G401 (cell line): ENCODE measurements around the gene NPHP4. TPM values are rescaled to one million over a fixed set of nuclear protein-coding genes. Genes with fewer than 3 reads are reported as not detected.
"Not testable (repeated sequence)": the region's sequence is repeated elsewhere in the genome, so short reads cannot be mapped to it uniquely, and the experiment has no call there.

Experiments
- DNase-seq: peaks from one replicate; pipeline ENCODE4 v3.0.0-alpha.2; 2015; ENCODE audit warnings: low spot score
- in situ Hi-C: cut with HindIII; loops from 2 replicates; pipeline ENCODE4 v1.10.0; 2016; ENCODE audit warnings: low sequenced_read_pairs, mixed read lengths
- total RNA-seq: library from RNA; depleted of rRNA; stranded (reverse); fragments of >200 nt; shearing (Covaris generic); gene quantifications from 2 replicates; pipeline ENCODE4 v1.2.3, GENCODE V29; 2014

NPHP4 gene
- total RNA-seq, 1 experiment from 2014 or later, result 7.6 TPM

DNA sequence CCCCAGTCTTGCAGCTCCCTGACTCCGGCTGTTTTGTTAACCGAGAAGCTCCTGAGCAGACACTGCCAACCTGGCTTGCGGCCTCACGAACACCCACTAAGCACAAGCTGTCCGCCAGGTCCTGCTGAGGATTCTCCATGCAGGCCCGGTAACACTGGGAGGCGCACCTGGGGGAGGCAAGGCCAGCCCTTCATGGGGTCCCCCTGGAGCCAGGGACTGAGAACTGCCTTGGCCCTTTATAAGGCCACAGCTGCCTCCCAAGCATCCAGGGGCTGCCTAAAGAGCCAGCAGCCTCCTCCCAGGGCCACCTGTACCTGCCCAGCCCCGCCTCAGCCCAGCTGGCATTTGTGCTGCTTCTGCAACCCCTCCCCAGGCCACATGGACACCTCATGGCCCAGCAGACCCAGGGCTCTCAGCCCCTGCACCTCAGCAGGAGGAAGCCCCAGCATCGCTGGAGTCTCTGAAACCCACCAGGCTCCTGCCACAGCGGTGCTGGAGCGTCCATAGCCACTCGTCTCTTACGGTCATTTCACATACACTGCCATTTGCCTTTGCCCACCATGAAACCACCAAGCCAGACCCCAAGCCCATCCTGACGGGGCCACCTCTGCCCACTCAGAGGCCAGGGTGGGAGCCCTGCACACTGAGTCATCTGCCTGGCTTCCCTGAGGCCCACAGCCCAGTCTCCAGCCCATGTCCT is 82.5 kb downstream of the NPHP4 start:
- peak; percentile 70 for DNase-seq

DNA sequence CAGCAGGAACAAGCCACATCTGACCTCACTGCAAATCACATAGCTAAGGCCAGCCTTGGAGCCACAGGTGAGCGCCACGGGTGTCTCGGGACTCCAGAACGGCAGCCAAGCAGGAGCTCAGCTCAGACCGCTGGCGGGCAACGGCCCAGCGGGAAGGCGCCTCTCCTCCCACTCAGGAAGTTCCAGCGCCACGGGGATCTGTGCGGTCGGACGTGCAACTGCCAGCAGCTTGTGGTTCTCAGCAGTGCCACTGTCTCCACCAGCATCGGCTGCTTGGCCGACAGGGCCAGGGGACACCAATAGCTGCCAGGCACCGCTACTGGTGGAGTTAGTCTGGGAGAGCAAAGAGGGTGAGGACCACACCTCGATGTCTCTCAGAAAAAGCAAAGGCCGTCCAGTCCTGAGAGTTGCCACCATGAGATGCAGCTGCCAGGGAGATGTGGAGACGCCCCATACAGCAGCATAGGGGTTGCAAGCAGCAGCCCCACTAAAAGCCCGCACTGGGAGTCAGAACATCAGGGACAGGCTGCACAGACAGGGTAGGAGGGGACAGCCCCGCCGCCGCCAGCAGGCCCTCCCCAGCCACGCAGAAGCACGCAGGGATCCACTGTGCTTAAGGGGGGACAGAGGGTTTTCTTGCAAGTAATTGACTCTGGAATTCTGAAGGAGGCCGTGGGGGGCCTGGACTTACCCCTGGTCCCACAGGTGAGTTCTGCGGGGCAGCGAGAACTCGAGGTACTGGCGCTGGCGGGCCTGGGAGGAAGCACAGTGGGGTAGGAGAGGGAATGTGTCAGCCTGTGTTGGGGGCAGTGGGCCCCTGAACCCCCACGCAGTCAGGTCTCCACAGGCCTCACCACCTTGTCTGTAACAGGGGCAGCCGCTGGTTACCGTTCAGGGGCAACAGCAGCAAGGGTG is 83.5 kb downstream of the NPHP4 start:
- in situ Hi-C loops, result no loop called here
- DNase-seq, result peak; percentile 29

More for the DNA sequence above, 82.5 kb downstream of the NPHP4 start:
- in situ Hi-C loops, result no loop called here

DNA sequence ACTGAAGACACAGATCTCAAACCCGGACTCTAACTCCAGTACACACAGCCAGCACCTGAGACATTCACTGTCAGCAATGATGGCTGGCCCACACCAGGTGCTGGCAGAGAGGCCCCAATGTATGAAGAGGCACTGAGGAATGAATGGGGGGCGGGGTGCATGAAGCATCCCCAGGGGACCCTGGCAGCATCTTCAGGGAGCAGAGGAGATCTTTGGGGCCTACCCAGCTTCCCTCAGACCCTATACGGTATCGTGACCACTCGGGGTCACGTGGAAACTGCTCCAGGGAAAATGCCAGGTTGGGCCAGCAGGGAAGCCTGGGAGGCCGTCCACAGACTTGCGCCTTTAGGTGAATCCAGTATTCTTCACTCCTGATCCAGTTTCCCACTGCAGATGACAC is 84.3 kb downstream of the NPHP4 start:
- no peak for DNase-seq
- in situ Hi-C loops, result no loop called here

DNA sequence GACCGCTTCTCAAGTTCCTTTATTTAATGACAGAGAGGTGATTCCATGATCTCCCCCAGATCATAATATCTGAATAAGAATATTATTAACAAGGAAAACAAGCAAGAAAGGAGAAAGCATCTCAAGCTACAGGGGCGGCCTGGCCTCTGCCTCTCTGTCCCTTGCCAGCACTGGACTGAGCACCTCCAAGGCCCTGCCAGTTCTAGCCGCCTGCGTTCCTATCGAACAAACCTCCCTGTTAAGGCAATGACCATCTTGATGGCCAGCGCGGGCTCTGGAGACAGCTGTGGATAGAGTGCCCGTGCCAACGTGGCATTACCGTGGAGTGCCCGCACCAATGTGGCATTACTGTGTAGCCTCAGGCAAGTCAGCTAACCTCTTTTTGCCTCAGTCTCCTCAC is 84.8 kb downstream of the NPHP4 start:
- in situ Hi-C loops, result no loop called here
- no peak for DNase-seq

DNA sequence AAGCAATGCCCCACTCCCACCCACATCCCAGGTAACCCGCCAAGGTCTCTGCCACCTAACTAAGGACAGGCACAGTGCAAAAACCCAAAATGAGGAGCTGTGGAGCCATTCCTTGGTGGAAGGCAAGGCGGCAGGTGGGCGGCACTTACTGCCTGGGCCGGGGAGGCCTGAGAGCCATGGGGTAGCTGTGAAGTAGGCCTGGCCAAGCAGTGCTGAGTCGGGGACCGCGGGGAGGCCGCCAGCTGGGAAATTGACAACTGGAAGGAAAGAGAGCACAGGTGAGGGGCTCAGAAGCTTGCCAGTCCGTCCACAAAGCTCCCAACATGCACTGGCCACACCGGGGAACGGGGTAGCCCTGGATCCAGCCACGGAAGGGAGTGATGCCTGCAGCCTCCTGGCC is 85.3 kb downstream of the NPHP4 start:
- in situ Hi-C loops, result no loop called here
- DNase-seq, result no peak

DNA sequence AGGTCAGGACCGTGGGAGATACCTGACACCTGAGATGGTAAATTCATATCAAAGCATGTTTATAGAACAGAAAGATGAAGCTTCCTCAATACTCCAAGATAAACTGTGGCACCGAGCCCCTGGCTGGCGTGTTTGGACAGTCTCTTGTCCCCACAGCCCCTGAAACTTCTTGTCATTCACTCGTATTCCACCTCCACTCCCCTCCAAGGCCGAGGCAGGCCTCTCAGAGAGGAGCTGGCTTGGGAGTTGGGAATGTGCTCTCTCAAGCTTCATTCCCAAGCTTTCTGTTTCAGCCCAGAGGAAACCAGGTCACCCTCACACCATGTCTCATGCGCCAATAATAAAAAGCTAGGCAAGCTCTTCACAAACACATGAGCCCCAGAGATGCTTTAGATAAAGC is 86.1 kb downstream of the NPHP4 start:
- in situ Hi-C loops, result no loop called here
- DNase-seq, result no peak

DNA sequence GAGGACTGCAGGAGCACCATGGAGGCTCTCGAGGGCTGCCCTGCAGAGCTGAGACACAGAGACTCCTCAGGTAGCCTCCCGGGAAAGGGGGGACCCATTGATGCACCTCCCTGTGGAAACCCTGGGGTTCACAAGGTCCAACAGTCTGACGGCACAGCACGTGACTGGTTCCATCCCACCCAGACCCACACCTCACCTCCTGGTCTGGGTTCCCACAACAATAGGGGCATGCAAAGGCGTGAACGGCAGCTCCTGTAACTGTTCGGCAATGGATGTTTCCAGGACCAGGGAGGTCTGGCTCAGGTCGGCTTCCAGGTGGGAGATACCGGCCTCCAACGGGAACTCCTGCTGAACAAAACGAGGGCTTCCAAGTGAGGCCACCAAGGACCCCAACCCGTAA is 86.8 kb downstream of the NPHP4 start:
- in situ Hi-C loops, result no loop called here
- DNase-seq, result no peak

DNA sequence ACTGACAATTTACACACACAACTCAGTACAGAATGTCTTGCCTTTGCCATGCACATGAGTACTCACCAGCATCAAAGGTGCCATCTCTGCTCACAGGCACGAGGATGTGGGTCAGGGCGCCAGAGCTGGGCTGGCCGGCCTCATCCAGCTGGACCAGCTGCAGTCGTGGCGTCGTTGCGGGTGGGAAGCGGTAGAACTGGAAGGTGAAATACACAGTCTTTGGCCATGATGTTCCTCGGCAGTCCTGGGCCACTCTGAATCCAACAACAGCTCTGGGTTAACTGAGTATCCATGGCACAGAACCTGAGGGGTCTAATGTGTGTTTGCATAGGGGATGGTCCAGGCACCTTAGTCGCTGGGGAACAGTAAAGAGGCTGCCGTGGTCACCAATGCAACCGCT is 87.7 kb downstream of the NPHP4 start:
- in situ Hi-C loops, result no loop called here

DNA sequence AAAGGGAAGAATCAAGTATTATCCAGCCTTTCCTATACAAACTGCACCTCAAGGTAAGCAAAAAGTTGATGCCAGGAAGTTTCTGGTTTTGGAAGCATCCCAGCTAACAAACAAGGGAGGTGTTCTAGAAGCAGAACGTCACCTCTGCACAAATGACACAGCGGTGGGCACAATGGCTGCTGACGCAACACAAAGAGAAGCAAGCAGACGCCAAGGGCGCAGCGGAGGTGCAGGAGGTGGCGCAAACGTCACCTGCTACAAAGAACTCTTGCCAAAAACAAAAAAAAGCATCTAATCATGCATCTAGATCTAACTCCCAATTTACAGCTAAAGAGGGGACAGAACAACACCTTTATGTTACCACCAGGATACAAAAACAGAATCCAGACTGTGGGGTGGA is 88.5 kb downstream of the NPHP4 start:
- no peak for DNase-seq
- in situ Hi-C loops, result no loop called here

More for the DNA sequence above, 87.7 kb downstream of the NPHP4 start:
- no peak for DNase-seq

DNA sequence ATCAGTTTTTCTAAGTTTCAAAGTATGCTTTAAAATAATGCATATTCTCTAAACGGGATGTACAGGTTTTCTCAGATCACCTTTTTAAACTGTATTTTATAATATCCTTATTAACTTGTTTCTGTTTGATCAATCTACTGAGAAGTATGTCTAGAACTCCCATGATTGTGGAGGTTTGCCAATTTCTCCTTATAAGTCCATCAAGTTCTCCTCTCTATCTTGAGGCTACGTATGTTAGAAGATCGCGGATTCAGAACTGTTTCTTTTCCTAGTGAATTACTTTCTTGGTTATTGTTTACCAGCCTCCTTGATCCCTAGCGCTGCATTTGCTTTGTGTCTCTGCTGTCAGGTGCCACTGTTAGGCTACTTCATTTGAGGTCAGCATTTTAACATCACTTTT is 89.2 kb downstream of the NPHP4 start:
- DNase-seq, result no peak
- in situ Hi-C loops, result no loop called here

DNA sequence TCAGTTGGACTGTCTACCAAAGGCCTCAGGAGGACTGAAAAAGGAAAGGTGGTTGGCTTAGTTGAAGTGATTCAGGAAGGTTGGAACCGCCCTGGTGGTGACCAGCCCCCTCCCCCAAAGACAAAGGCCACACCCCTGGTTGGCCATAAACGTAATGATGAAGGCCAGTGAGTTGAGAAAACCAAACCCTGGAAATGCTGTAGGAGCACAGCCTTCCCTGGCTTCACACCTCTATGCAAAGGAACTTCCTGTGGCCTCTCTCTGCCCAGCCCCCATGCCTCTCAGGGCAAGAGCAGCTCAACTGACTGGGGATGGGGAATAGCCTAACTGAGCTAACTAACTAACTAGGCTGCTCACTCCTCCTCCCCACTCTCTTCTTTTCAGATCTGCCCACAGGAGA is 90.4 kb downstream of the NPHP4 start:
- in situ Hi-C loops, result no loop called here
- DNase-seq, result no peak

DNA sequence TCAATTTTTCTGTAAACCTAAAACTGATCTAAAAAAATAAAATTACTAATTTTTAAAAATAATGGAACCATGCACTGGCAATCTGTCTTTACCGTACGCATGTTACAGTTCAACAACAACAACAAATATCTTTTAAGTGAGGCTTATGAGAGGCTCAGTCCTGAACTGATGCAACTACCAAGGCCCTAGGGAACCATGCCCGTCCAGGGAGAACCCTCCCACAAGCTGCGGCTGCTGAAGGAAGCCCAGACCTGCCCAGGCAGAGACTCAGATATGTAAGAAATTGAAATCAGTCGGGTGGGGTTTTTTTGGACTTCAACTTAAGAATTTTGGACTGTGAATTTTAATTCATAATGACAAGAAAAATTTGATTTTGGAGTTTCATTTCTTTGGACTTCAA is 91.1 kb downstream of the NPHP4 start:
- DNase-seq, result no peak
- in situ Hi-C loops, result no loop called here

DNA sequence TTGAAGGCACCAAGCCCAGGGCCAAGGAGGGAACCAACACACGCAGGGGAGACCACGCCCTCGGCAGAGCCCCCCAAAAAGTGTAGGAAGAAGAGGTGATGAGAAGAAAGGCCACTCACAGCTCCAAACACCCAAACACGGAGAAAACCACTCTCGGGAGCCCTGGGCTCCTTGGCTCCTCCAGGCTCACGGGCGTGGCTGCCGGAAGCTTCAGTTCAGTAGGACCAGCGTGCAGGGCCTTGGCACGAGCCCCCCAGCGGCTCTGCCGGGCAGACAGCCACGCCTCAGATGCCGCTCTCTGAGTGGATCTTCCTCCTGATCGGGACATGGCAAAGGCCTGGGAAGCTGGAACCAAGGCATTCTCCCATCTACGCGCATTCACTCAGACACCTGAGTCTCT is 94.0 kb downstream of the NPHP4 start:
- in situ Hi-C loops, result no loop called here
- DNase-seq, result no peak

DNA sequence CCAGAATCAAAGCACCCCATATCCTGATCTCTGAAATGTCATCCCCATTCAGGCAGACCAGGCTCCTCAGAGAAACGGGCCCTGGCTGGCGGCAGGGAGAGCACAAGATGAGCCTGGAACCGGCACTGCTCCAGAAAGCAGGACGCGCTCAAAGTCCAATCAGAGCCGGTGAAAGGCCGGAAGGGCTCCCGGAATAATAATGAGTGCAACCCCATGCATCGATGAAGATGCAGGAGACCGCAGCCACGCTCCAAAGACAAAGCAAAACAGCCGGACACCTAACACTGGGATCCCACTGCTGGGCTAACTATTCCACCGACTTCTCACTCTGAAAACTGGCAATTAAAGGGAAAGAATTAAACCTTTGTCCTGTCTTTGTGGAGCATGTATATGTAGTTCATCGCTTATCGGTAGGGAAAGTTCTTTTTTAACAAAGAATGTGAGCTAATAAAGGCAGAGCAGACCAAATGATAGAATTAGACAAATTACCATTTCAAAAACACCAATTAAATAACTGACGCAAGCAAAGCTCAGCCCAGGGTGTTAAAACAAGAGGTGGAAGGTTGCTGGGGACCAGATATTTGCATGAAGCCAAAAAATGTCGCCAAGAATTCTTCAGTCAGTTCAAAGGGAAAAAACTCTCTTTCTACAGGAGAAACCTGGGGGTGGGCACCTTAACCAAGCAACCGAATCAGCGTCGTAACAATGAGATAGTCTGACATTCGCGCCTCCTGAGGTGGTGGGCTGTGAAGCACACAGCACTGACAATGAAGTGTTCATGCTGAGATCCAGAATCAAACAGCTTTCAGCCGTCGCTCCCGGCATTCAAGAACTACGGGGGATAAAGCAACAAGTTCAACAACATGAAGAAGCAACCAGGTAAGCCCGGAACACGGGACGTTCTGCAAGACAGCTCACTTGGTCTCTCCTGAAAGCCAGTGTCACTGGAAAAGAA is 95.2 kb downstream of the NPHP4 start:
- in situ Hi-C loops, result no loop called here
- DNase-seq, result peak; percentile 19

DNA sequence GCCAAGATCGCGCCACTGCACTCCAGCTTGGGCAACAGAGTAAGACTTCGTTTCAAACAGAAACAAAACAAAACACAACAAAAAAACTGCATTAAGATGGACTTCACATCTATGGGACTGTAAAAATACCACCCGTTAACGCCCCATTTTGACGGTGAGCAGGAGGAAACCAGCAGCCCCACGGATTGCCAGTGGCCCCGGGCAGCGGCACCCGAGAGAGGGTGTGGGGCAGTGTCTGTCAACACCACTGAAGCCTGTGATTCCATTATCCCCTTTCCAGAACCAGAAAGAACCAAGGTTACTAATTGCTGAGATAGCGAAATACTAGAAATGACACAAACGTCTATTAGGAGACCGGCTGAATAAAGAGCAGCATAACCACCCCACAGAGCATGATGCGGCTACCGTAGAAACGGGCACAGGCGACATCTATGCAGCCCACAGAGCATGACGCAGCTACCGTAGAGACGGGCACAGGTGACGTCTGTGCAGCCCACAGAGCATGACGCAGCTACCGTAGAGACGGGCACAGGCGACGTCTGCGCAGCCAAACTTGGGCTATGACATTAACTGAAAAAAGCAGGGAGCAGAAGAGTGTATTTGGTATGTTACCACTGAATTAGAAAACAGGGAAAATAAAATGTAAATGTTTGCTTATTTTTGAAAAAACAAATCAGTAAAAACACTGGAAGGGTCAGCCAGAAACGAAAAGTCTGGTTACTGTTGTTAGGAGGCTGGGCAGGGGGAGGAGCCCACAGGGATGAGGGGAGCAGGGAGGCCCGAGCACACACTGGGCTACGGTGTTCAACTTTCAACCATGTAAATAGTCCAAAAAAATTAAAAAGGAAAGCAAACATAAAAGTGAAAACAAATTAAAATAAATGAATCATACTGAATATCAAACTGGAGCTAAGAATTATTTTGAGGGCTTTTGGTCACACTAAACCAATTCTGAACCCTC is 96.5 kb downstream of the NPHP4 start:
- in situ Hi-C loops, result no loop called here
- DNase-seq, result no peak

DNA sequence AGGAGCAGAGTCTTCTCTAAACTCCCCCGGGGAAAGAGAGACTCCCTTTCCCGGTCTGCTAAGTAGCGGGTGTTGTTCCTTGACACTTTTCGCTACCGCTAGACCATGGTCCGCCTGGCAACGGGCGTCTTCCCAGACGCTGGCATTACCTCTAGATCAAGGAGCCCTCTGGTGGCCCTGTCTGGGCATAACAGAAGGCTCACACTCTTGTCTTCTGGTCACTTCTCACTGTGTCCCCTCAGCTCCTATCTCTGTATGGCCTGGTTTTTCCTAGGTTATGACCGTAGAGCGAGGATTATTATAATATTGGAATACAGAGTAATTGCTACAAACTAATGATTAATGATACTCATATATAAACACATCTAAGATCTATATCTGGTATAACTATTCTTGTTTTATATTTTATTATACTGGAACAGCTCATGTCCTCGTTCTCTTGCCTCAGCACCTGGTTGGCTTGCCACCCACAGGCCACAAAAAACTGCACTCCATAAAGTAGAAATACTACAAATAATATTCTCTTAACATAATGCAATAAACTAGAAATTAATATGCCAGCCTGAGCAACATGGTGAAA is 98.4 kb downstream of the NPHP4 start:
- in situ Hi-C loops, DNase-seq: not testable (repeated sequence)

DNA sequence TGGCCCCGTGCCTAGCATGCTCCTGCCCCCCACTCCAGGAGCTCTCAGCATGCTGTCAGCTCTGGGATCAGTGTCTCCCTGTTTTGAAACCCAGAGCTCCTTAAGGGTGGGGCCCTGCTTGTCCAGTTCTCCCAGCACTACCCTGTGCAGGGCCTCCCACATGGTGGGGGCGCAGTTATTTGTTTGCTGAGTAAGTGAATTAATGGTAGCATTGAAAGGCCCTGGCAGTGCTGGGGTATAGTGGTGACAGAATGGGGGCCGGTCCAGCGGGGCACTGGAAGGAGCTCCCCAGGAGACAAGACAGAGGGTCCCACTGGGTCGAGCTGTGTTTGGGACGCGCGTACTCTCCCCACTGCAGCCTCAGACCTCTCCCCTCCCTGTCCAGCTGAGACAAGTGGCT is 99.9 kb downstream of the NPHP4 start:
- DNase-seq, result no peak
- in situ Hi-C loops, result no loop called here

DNA sequence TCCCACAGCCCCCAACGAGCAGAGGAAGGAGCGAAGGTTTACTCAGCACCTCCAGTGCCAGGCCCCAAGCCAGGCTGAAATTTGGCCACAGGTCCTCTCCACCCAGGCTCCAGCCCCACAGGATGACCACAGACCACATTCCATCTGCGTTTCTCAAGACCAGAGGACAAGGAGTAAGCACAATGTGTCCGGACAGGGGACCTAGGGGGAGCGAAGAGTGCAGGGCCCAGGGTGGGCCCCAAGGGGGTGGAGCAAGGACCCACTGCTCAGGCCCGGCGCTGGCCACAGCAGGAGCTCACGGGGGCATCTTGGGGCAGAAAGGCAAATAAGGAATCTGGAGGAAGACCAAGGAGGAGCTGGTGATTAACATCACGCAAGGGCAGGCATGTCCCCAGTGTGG is 100.5 kb downstream of the NPHP4 start:
- in situ Hi-C loops, result no loop called here
- no peak for DNase-seq
